Measurements from ENCODE around the gene PTPN21.

PTPN21 gene

DNA sequence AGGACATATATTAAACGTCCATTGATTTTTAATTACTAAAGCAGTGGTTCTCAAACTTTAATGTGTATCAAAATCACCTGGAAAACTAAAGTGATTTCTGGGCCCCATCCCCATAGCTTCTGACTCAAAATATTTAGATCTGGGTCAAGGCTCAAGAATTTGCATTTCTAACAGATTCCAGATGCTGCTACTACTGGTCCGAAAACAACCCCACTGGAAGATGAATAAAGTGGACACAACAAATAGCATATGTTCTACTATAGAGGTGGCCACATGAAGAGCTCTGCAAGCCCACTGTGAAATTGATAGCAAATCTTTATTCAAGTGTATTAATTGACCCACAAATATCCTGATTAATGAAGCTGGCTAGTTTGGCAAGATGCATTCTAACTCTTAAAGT, 99.9 kb downstream of the PTPN21 start:
- no peak for DNase-seq

DNA sequence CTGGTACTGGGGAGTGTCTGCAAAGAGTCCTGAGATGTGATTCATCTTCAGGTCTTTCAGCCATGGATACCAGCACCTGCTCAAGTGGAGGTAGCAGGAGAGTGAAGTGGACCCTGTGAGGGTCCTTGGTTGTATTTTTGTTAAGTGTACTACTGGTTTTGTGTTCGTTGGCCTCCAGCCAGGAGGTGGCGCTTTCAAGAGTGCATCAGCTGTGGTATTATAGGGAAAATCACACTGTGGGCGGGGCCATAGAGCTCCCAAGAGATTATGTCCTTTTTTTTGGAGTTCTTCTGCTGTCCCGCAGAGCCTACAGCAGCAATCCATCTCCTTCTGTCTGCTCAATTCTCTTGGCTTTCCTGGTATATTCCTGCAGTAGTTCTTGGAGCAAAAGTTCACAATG, 102.6 kb downstream of the PTPN21 start:
- DNase-seq: no peak

DNA sequence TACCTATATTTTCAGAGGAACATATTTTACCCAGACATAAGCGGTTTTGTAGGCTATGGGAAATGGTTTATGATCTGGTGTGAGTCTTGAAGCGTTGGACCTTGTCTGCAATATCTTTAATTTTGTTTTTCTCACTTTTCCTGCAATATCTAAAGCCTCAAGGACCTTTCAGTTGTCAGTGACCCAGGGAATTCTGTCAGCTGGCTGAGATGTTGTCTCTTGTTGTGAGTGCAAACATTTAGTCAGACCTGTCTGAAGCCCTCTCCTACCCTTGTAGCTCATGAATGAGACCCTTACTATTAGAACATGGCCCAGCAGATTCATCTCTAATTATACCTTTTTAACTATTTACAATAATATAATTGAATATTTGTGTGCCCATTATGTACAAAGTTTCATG, 115.7 kb downstream of the PTPN21 start:
- DNase-seq: no peak

DNA sequence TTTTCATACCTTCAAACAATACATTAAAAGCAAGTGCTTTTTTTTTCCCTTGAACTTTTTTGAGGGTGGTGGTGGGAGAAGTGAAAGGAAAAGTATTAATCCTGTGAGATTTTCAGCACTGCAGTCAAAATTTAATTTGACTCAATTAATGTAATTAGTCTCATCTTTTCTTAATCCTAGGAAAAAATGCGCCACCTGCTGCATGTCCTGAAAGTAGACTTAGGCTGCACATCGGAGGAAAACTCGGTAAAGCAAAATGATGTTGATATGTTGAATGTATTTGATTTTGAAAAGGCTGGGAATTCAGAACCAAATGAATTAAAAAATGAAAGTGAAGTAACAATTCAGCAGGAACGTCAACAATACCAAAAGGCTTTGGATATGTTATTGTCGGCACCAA, 117.1 kb downstream of the PTPN21 start:
- no peak for DNase-seq

DNA sequence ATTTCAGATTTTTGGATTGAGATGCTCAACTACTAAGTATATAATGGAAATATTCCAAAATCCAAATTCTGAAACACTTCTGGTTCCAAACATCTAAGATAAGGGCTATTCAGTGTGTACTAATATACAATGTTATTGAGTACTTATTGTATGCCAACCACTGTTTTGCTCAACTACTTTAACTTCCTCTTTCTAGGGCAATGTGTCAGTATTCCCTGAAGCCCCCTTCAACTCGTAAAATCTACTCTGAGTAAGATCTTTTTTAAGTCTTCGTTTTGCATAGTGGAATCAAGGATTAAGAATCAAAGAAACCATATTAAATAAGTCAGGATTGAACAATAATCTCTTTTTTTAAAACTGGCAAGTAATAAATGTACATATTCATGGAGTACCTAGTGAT, 123.8 kb downstream of the PTPN21 start:
- DNase-seq: no peak

DNA sequence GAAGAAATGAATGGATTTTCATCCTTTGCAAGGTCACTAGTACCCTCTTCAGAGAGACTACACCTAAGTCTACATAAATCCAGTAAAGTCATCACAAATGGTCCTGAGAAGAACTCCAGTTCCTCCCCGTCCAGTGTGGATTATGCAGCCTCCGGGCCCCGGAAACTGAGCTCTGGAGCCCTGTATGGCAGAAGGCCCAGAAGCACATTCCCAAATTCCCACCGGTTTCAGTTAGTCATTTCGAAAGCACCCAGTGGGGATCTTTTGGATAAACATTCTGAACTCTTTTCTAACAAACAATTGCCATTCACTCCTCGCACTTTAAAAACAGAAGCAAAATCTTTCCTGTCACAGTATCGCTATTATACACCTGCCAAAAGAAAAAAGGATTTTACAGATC, 128.5 kb downstream of the PTPN21 start:
- no peak for DNase-seq

DNA sequence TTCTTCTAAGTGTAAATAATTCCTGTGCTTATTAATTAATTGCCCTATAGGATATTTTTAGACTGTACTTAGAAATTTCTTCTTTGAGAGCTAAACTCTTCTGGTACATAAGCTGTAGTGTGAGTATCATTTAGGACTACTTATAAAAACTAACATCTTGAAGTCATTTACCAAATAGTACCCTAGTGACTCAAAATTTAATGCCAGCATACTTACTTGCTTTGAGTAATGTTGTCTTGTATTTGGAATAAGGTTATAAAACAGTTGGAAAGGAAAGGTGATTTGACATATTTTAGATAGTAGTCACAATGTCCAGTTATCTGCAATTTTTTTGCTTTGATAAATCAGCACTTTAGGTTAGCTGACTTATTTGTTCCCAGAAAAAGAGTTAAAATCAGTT, 130.2 kb downstream of the PTPN21 start:
- DNase-seq: no peak

DNA sequence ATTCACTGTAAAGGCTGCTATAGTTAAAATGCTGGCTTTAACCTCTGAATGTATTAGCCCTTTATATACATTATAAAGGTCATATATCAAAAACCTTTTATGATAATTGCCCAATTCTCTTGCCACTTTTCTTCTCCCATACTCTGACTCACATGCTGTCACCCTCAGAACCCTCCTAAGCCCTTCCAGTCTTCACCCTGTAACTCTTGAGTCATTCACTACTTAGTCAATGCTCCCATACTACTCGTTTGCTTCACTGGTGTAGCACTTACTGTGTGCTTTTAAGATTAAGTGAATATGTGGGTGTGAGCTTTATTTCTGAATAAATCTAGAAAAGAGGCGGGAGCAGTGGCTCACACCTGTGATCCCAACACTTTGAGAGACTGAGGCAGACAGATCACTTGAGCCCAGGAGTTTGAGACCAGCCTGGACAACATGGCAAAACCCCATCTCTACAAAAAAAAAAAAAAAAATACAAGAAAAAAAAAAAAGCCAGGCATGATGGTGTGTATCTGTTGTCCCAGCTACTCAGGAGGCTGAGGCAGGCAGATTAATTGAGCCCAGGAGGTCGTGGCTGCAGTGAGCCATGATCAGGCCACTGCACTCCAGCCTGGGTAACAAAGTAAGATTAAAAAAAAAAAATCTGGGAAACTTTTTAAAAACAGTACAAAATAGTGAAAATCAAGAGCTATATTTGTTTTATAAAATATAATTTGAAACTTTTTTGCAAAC, 131.7 kb downstream of the PTPN21 start:
- no peak for DNase-seq

DNA sequence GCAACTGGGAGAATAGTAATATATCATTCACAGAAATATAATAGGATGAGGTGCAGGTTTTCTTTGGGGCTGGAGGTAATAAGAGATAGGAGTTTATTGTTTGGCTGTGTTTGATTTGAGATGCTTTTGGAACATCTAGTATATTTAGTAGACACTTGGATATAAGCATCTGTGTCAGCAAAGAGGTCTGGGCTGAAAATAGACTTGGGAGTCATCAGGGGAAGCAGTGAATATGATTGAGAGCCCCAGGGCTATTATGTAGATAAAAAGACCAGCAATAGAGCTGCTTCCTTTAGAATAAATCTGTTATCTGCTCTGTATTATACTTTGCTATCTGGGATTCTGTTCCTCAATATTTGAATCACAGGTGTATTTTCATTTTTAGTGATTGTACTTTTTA, 132.8 kb downstream of the PTPN21 start:
- DNase-seq: no peak

DNA sequence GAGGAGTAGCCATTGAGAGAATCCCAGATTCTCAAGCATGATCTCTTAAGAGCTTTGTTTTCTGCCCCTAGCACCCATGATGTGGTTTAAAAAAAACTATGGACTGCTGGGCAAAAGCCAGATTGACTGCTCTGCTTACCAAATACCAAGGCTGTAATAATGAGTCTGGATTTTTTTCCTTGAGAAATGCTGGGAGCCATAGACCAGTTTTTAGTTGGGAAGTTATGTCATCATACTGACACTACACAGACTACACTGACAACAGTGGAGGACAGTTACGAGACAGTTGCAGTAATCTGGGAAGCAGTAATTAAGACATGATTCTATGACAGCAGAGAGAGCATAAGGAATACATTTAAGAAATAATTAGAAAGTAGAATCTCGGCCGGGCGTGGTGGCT, 133.5 kb downstream of the PTPN21 start:
- DNase-seq: no peak

DNA sequence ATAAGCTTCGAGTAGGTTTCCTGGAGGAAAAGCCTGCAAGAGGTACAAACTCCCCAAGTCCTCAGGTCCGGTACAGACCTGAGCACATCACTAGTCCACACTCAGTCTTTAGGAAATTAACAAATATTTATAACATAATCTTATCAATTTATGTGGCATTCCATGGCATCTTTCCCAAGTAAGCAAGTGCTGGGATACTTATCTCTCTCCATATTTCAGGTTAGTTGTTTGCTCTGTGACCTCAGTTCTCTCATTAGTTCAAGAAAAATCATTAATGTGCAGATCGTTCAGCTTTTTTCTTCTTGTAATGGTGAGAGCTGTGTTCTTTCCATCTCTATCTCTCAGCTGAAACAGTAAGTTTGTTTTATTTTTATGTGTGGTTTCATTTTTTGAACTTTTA, 134.6 kb downstream of the PTPN21 start:
- DNase-seq: no peak

DNA sequence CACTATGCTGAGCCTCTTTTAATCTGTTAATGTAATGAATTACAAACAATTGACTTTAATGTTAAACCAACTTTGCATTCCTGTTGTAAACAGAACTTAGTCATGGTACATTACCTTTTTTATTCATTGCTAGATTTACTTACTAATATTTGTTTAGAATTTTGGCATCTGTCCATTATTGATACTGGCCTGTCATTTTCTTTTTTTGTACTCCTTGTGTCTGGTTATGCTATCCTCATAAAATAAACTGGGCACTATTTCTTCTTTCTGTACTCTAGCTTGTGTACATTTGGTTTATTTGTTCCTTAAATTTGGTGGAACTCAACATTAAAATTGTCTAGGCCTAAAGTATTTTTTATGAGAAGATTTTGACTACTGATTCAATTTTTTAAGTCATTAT, 137.2 kb downstream of the PTPN21 start:
- DNase-seq: no peak

Data from CD4-positive, alpha-beta T cell treated with Interleukin-17A for 4 hours (primary cell).